NCI-H460 (cell line): ENCODE measurements around the gene USP40. TPM values are rescaled to one million over a fixed set of nuclear protein-coding genes. Genes with fewer than 3 reads are reported as not detected.

ENCODE experiments used
- DNase-seq: peaks from one replicate; pipeline ENCODE4 v3.0.0-alpha.2; 2016; ENCODE audit warnings: low read depth; ENCODE audit errors: extremely low read depth
- total RNA-seq: library from RNA; depleted of rRNA; stranded (reverse); fragments of >200 nt; shearing (Covaris generic); gene quantifications from 2 replicates; pipeline ENCODE4 v1.2.3, GENCODE V29; 2014

The USP40 gene
- total RNA-seq, 1 experiment from 2014 or later: 43.6 TPM

DNA sequence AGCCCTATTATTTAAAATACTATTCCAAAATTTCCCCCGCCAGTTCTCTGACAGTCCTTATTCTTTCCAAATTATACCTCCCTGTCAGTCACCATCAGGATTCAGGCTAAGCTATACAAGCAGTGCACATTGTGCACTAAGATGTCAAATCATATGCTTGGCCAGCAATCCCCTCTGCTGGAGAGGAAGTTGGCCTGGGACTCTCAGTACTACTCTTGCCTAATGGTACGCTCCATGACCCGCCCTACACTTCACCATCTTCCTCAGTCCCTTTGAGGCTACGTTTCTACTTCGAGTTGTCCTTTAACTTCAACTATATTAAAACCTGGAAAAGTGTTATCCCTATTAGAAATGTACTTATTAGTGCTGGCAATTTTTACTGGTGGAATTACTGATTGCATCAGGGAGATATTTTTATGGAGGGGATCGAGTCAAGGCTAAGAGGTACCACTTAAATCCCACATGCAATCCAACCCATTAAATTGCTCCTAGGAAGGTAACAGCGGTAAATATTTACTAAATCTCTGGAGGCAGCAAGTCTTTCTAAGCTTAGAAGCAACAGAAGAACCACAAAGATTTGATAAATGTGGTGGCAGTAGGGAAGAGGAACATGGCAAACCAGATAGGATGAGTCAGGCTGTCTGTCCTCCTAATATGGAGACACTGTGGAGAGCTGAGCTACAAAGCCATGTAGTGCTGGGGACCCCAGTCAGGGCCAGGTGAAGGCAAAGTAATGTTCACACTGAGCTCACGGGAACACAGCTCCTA is 2.7 kb downstream of the USP40 start:
- no peak for DNase-seq

DNA sequence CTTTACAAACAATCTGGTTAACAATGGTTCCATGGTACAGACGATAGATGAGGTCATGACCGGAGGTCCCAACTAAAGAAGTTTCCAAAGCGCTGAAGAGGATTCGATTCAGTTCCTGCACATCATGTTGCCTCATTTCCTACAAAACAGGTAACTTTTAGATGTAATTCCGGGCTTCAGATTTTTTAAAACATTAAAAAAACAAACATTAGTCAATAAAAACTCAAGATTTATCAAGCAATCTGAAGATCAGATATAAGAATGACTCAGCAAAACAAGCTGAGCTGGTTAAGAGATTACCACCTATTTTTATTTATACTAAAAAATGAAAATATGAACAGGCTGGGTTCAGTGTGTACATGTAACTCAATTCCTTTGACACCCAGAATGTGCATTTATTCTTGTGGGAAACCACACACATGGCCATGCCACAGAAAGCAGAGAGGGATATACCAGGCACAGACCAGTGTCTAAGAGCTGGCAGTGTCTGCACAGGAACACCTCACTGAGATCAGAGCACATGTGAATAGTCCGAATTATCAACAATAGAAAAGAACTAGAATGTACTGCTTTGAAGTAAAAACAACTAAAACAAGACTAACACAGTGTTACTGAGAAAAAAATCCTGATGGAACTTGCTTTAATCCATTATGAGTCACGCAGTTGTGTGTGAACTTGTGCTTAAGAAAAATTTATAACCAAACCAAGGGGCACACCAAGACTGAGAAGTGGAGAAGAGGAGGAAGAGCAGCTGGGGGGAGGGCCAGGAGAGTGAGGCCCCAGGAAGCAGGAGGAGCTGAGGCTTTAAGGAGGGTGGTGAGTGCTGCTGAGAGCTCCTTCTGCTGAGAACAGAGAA is 9.5 kb downstream of the USP40 start:
- peak; percentile 51 for DNase-seq

DNA sequence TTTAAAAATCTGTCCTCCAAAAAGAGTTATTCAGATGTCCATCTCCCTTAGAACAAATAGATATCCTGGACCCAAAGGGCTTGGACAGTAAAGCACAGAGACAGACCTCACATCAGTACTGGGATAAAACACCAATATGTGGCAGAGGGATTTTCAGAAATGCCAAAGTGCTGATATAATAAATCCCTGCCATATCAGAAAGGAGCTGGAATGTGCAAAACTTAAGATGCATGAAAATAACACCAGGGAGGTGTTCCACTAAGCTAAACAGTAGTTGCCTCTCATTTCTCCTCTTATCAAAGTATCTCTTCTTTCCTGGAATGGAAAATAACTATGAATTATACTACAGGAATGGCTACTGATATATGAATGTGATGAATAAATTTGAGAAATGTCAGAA is 13.2 kb downstream of the USP40 start:
- no peak for DNase-seq

DNA sequence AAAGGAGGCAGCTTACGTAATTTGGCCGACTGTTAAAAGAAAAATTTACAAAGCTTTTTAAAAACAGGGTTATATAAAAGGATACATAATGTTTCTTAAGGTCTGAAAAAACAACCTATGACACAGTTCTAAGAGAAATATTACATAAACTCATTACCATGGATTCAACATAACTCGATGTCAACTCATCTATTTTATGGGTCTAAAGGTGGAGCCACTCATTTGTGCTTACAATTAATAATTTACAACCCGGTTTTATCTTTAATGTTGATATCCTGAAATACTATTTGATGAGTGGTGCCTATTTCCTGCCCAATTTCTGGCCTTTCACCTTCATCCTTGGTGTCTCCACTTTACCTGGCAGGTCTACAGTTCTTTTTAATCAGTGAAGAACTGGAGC is 15.1 kb downstream of the USP40 start:
- DNase-seq: no peak

DNA sequence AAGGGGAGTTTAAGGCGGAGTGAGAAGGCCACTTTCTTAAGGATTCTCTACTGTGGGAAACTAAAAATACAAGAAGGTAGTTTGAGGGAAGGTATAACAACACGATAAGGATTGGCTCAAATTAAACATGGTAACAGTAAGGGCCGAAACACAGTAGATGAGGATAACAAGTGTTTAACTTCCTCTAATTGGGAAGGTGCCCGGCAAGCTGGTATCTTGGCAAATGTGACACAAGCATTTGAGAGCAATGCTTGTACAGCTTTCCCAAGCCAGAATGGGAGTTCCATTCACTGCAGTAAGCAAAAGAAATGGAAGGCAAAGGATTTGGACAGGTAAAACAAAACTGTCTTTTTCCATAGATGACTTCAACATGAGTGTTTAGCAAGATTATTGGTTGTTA is 19.8 kb downstream of the USP40 start:
- no peak for DNase-seq

DNA sequence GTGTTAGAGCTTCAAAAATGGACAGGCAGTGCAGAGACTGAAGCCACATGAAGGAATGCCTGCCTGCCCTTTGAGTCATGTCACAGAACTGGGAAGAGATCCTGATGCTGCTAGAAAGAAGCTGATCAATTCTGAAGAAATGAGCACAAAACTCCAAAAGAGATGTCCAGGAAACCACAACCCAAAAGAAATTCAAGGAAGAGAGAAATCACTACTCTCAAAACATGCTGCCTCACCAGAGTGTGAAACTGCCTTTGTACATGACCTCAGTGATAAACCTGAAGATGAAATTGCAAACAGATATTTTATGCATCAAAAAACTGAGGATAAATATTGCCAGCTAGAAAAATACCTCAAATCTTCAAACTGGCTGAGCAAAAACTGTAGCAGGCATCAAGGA is 20.5 kb downstream of the USP40 start:
- DNase-seq: no peak

DNA sequence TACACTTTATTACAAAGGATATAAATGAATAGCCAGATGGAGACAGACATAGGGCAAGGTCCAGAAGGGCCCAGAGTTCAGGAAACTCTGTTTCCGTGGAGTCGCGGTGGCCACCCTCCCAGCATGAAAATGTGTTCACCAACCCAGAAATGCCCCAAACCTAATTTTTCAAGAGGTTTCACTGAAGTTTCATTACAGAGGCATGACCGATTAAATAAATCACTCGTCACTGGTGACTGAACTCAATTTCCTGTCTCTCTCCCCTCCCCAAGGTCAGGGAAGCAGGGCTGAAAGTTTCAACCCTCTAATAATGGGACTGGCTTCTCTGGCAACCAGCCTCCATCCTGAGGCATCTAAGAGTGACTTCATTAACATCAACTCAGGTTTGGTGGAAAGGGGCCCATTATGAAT is 22.4 kb downstream of the USP40 start:
- DNase-seq: no peak

DNA sequence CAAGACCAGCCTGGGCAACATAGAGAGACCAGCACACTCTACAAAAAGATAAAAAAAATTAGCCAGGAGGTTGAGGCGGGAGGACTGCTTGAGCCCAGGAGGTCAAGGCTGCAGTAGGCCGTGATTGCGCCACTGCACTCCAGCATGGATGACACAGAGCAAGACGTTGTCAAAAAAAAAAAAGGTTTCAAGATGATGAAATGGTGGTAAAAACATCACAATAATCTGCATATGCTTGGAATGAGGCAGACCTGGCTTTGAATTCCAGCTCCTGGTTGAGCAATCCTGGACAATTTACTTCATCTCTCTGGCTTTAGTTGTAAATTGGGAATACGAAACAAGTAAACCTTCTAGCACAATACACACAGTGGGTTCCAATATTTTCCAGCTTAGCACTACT is 24.1 kb downstream of the USP40 start:
- no peak for DNase-seq

DNA sequence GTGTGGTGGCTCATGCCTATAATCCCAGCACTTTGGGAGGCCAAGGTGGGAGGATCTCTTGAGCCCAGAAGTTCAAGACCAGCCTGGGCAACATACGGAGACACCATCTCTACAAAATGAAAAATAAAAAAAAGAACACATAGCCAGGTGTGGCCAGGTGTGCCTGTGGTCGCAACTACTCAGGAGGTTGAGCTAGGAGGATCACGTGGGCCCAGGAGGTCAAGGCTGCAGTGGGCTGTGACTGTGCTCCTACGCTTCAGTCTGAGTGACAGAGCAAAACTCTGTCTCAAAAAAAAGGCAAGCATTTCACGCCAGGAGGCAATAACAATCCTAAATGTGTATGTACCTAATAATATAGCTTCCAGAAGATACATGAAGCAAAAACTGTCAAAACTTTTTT is 27.8 kb downstream of the USP40 start:
- DNase-seq: no peak

DNA sequence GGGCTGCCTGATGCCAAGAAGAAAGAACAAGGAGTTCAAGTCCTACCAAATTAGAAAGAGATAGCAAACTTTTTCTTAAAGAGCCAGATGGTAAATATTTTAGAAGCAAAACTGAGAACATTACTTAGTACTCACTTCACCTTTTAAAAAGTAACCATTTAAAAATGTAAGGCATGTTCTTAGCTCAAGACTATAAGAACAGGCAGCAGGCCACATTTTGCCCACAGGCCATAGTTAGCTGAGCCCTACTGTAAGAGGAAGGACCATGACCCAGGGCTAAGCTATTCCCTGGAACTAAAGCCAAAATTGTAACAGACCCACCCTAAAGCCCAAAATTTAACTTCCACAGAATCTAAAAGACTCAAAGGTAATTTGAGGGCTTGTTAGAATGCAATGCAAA is 31.3 kb downstream of the USP40 start:
- DNase-seq: no peak

DNA sequence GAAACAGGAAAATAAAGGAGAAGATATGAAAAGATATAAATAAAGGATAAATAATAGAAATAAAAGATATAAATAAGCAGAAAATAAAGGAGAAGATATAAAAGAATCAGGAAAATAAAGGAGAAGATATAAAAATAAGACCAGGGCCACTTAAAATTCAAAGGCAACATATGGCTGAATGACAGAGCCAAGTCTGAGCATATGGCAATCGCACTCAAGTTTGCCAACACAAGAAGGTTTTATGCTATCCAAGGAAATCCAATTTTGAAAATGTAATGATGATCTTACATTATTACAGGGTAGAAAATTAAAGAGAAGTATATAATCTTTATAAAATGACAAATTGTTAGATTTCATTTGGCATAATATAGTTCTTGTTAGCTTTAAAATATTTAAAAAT is 33.6 kb downstream of the USP40 start:
- no peak for DNase-seq

DNA sequence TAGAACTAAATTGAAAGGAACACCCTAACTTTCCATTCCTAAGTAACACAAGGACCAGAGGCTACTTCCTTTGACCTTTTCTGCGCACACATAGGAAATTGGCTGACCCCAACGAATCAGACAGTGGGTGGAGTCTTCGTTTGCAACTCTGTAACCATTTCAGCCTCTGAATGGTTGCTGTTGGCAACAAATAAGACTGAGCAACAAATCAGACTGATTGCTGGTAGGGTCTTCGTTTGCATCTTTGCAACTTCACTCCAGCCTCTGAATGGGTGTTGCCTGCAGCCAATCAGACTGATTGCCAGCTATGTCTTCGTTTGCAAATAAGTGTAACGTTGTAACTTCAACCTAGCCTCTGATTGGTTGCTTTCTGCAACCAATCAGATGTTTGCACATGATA is 34.6 kb downstream of the USP40 start:
- DNase-seq: no peak

DNA sequence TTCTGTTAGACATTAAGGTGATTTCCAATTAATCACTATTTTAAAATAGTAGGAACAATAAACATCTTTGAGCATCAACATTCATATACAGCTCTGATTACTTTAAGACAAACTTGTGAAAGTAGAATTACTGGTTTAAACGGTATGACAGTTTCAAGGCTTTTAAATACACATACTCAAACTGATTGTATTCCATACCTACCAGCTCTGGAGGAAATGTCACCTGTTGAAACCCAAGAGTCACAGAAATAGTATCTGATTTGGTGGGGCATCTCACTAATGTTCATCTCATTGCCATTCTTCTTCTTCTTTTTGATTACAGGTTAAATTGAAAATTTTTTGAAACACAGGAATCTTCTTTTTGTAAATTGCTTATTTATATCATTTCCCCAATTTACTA is 36.2 kb downstream of the USP40 start:
- no peak for DNase-seq

DNA sequence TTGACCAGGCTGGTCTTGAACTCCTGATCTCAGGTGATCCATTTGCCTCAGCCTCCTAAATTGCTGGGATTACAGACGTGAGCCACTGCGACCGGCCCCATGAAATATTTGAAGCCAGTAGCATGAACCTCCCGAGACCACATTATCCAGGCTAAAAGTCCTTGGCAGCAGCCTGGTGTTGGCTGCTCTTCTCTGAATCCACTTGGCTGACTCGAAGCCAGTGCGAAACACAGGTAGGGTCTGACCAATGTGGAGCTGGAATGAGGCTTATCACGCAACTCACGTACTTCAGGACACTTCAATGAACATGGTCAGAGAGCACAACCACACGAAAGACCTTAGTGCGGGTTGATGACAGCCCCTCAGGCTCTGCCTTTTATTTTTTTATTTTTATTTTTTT is 38.4 kb downstream of the USP40 start:
- no peak for DNase-seq

DNA sequence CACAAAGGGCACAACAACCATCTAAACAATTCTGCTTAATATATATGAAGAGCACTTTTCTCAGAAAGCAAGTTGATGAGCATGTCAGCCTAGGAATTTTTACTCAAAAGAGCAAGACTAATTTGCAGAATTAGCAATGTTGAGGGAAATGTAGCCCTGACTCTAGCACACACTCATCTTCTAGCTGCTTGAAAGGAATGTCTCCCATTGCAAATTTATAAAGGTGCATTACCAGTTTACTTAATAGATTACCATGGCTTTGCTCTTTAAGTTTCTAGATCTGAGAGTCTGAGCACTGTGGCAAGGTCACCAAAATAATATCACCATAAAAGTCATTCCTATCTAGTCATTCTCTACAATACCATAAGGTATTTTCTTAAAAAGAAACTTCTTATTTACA is 40.8 kb downstream of the USP40 start:
- no peak for DNase-seq

DNA sequence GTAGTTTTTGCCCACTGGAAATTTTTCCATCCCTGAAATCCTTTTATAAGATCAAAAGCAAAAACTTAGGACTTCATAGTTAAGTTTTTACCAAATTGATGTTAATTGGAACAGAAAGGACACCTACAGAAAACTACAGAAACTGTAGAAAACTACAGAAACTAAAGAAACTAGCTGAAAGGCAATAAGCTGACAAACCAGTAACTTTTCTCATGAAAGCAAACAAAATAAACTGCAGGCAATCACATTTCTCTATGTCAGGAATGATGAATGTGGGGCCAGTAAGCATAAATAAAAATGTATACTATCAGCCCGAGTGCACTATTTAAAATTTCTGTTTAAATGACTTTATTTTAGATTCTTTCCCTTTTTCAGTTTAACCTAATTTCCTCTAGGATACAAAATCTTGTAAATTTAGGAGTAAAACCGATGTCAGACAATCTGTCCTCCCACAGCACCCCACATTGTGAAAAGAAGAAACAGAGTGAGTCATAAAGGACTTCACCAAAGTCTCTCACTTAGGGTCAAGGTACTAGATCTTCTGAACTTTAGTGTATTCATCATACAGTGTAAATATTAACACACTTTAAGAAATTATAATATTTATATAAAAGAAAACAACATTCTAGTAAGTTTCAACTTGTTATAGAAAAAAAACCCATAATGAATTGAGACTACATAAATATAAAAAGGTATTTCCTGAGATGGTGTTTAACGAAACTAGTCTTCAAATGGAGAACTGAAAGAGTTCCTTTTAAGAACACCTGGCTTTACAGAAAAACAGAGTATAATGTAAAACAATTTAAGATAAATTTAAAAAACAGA is 46.6 kb downstream of the USP40 start:
- no peak for DNase-seq

DNA sequence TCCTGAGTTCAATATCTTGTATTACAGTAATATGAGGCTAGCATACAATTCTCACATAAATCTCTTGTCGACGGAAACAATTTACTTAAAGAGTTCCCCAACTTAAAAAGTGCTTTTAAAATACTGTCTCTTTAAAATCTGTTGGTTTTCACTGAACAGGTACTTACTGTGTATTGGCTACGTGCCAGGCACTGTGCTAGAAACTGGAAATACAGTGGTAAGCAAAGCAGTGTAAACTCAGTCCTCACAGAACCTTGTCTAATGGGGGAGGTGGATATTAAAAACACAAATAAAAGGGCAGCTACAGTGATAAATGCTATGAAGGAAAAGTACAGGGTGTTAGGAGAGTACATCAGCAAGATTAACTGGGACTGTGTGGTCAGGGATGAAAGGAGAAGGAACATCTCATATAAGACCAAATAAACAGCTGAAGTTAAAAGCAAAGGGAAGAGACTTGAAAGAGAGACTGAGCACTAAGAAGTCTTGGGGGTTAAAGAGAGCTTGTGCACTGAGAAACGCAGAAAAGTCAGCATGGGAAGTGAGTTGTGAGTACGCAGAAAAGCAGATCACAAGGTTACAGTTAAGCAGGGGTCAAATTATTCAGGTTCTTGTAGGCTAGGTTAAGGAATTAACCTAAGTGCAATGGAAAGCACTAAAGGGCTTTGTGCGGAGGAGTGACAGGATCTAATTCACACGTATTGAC is 52.5 kb downstream of the USP40 start:
- no peak for DNase-seq

DNA sequence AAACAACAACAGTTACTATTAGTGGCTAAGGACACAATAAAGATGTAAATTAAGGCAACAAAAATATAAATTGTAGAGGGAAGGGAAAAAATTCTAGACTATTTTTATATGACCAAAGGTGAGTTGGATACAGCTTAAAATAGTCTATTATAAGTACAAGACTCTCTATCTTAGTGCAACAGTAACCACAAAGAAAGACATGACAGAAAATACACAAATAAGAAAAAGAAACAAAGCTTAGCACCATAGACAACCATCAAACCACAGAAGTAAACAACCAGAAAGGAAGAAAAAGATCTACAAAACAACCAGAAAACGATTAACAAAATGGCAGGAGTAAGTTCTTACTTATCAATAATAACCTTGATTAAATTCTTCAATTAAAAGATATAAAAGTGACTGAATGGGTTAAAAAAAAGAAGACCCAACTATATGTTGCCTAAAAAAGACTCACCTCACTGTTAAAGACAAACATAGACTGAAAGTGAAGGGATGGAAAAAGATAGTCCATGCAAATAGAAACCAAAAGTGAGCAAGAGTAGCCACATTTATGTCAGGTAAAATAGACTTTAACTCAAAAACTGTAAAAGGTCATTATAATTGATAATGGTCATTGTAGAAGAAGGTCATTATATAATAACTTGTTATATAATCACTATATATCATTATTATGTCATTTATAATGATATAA is 62.5 kb downstream of the USP40 start:
- DNase-seq: no peak

DNA sequence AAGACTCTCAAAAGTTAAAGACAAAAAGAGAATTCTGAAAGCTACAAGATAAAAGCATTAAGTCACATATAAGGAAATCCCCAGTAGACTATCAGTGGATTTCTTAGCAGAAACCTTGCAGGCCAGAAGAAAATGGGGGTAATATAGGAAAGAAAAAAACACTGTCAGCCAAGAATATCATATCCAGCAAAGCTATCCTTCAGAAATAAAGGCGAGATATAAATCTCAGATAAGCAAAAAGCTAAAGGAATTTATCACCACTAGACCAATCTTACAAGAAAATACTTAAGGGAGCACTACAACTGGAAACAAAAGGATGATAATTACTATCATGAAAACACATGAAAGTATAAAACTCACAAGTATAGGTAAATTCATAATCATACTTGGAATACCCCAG is 63.1 kb downstream of the USP40 start:
- no peak for DNase-seq
